ENCODE data around the gene ARHGEF17.

Gene ARHGEF17

DNA sequence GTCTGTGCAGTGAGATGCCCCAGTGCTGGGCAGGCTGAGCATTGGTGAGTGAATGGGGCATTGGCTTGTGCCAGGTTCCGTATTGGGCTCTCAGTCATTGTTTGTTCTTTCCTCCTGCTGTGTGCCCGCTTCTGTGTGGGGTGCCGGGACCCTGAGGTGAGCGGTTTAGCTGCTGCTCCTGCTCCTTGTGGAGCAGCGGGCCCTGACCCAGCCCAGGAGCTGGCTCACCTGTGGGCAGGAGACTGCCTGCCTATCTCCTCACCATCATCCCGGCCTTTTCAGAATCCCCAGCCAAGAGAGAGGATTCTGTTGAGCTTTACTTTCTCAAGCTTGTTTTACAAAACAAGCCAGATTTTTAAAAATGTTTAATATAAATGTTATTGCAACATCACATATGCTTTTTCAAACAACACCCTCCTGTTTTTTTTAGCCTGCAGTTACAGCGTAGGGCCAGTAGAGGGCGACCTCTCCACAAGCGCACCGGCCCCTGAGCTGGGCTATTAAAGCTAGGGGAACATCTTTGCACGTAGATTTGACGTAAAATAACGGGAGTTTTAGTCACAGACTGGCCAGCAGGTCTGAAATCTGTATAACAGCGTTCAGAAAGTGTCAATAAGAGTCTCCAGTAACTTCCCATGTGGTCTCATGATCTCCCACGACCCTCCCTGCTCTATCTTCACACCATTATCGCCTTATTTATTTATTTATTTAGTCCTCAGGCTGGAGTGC lies 43.0 kb downstream of the ARHGEF17 start:
- peaks cover 1% of the 10 kb centered on the region for H3K9me3 ChIP-seq (ENCODE audit: insufficient read depth, low read depth, low read length)
- no CpG with 5 or more reads among the region's 16 CpGs for WGBS (ENCODE audit: extremely low coverage, insufficient coverage, insufficient read length)
- peaks cover 42 to 57% of the 10 kb centered on the region in 2 experiments for H3K36me3 ChIP-seq (ENCODE audit: control insufficient read depth in 1 of 2, insufficient read depth in 2 of 2, low read length in 2 of 2)
- no peak overlapping the region for H3K27ac ChIP-seq (ENCODE audit: low read depth, low read length)
- no peak overlapping the region for H4K91ac ChIP-seq (ENCODE audit: low read depth, low read length)
- no peaks in the 10 kb centered on the region for H3K4me1 ChIP-seq (ENCODE audit: control insufficient read depth in 1 of 2, insufficient read depth in 2 of 2, low read length in 2 of 2)
- H2BK12ac ChIP-seq (ENCODE audit: low read length): no peak overlapping the region
- H3K4me2 ChIP-seq (ENCODE audit: low read length): no peak overlapping the region
- H2AK5ac ChIP-seq (ENCODE audit: low read length): no peak overlapping the region
- H3K4me3 ChIP-seq (ENCODE audit: low read depth, low read length): no peak overlapping the region
- no peak overlapping the region for H3K18ac ChIP-seq (ENCODE audit: low read length)
- no peaks in the 10 kb centered on the region for H3K79me2 ChIP-seq (ENCODE audit: control insufficient read depth, insufficient read depth, low read length, poor library complexity)
- no peak overlapping the region for H2AFZ ChIP-seq (ENCODE audit: insufficient read depth, low read length, poor library complexity)
- H3K9ac ChIP-seq (ENCODE audit: low read length): no peak overlapping the region
- no peak overlapping the region for H4K12ac ChIP-seq (ENCODE audit: low read depth, low read length)
- H3K23ac ChIP-seq (ENCODE audit: low read length): no peak overlapping the region
- H3K27me3 ChIP-seq (ENCODE audit: insufficient read depth, low read length): no peaks in the 10 kb centered on the region
- H3K4ac ChIP-seq (ENCODE audit: low read depth, low read length): no peak overlapping the region
- H2BK5ac ChIP-seq (ENCODE audit: low read depth, low read length, poor library complexity): no peak overlapping the region
- H4K8ac ChIP-seq (ENCODE audit: low read depth, low read length): no peak overlapping the region
- DNase-seq: peak; percentile 52 to 87
- no peak overlapping the region for H3K14ac ChIP-seq (ENCODE audit: low read length)
- no peak overlapping the region for H2BK120ac ChIP-seq (ENCODE audit: insufficient read depth, low read length, poor library complexity)
- H3K79me1 ChIP-seq (ENCODE audit: low read length): no peaks in the 10 kb centered on the region

DNA sequence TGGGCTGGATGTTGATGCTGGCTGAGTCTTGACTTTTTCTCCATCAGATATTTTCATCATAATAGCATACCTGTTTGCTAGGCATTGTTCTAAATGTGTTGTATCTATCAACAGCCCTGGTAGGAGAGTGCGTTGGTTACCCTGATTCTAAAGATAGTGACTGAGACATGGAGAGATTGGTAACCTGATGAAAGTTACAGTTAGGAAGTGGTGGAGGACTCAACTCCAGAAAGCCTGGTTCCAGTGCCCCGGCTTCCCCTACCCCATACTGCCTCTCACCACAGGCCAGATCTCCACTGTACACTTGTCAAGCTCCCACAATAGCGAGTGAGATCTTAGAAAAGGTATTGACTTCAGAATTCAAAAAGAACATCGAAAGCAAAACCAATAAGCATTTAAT lies 45.3 kb downstream of the ARHGEF17 start:
- no peak overlapping the region for H2BK5ac ChIP-seq (ENCODE audit: low read depth, low read length, poor library complexity)
- H3K9ac ChIP-seq (ENCODE audit: low read length): no peak overlapping the region
- H4K12ac ChIP-seq (ENCODE audit: low read depth, low read length): no peak overlapping the region
- H3K27ac ChIP-seq (ENCODE audit: low read depth, low read length): no peak overlapping the region
- no peaks in the 10 kb centered on the region for H3K79me2 ChIP-seq (ENCODE audit: control insufficient read depth, insufficient read depth, low read length, poor library complexity)
- no peak overlapping the region for H4K8ac ChIP-seq (ENCODE audit: low read depth, low read length)
- no peaks in the 10 kb centered on the region for H3K79me1 ChIP-seq (ENCODE audit: low read length)
- no CpG with 5 or more reads among the region's 4 CpGs for WGBS (ENCODE audit: extremely low coverage, insufficient coverage, insufficient read length)
- H3K27me3 ChIP-seq (ENCODE audit: insufficient read depth, low read length): no peaks in the 10 kb centered on the region
- H3K36me3 ChIP-seq (ENCODE audit: control insufficient read depth in 1 of 2, insufficient read depth in 2 of 2, low read length in 2 of 2): peaks cover 41 to 58% of the 10 kb centered on the region in 2 experiments
- no peak overlapping the region for H2BK120ac ChIP-seq (ENCODE audit: insufficient read depth, low read length, poor library complexity)
- H3K23ac ChIP-seq (ENCODE audit: low read length): no peak overlapping the region
- no peak overlapping the region for H3K4me3 ChIP-seq (ENCODE audit: low read depth, low read length)
- no peak overlapping the region for H2AK5ac ChIP-seq (ENCODE audit: low read length)
- H3K4ac ChIP-seq (ENCODE audit: low read depth, low read length): no peak overlapping the region
- H3K9me3 ChIP-seq (ENCODE audit: insufficient read depth, low read depth, low read length): no peaks in the 10 kb centered on the region
- H3K18ac ChIP-seq (ENCODE audit: low read length): no peak overlapping the region
- no peak overlapping the region for H3K14ac ChIP-seq (ENCODE audit: low read length)
- H3K4me1 ChIP-seq (ENCODE audit: control insufficient read depth in 1 of 2, insufficient read depth in 2 of 2, low read length in 2 of 2): no peaks in the 10 kb centered on the region
- H3K4me2 ChIP-seq (ENCODE audit: low read length): no peak overlapping the region
- H2BK12ac ChIP-seq (ENCODE audit: low read length): no peak overlapping the region
- H4K91ac ChIP-seq (ENCODE audit: low read depth, low read length): no peak overlapping the region
- no peak for DNase-seq
- no peak overlapping the region for H2AFZ ChIP-seq (ENCODE audit: insufficient read depth, low read length, poor library complexity)

GRCh38 chr11:73355109-73355508 lies 47.0 kb downstream of the ARHGEF17 start:
- Histone ChIP-seq H2BK120ac (ENCODE audit: insufficient read depth, low read length, poor library complexity) (no peak overlapping the region), H3K27ac (ENCODE audit: low read depth, low read length) (no peak overlapping the region), H3K9ac (ENCODE audit: low read length) (no peak overlapping the region), H3K23ac (ENCODE audit: low read length) (no peak overlapping the region), H3K4me3 (ENCODE audit: low read depth, low read length) (no peak overlapping the region), H2BK12ac (ENCODE audit: low read length) (no peak overlapping the region), H3K18ac (ENCODE audit: low read length) (no peak overlapping the region), H3K79me1 (ENCODE audit: low read length) (no peaks in the 10 kb centered on the region), H4K12ac (ENCODE audit: low read depth, low read length) (no peak overlapping the region), H3K14ac (ENCODE audit: low read length) (no peak overlapping the region), H3K9me3 (ENCODE audit: insufficient read depth, low read depth, low read length) (peaks cover 1% of the 10 kb centered on the region), H3K36me3 (ENCODE audit: control insufficient read depth in 1 of 2, insufficient read depth in 2 of 2, low read length in 2 of 2) (peaks cover 53 to 65% of the 10 kb centered on the region in 2 experiments), H2BK5ac (ENCODE audit: low read depth, low read length, poor library complexity) (no peak overlapping the region), H3K4ac (ENCODE audit: low read depth, low read length) (no peak overlapping the region), H3K4me1 (ENCODE audit: control insufficient read depth in 1 of 2, insufficient read depth in 2 of 2, low read length in 2 of 2) (no peaks in the 10 kb centered on the region), H2AK5ac (ENCODE audit: low read length) (no peak overlapping the region), H3K27me3 (ENCODE audit: insufficient read depth, low read length) (no peaks in the 10 kb centered on the region), H3K79me2 (ENCODE audit: control insufficient read depth, insufficient read depth, low read length, poor library complexity) (no peaks in the 10 kb centered on the region), H4K8ac (ENCODE audit: low read depth, low read length) (no peak overlapping the region), H3K4me2 (ENCODE audit: low read length) (no peak overlapping the region), H2AFZ (ENCODE audit: insufficient read depth, low read length, poor library complexity) (no peak overlapping the region), H4K91ac (ENCODE audit: low read depth, low read length) (no peak overlapping the region)
- WGBS (ENCODE audit: extremely low coverage, insufficient coverage, insufficient read length): no CpG with 5 or more reads among the region's 4 CpGs
- DNase-seq: no peak

- DNase-seq: no peak
- no peak overlapping the region for H3K18ac ChIP-seq (ENCODE audit: low read length)
- H3K4me1 ChIP-seq (ENCODE audit: control insufficient read depth in 1 of 2, insufficient read depth in 2 of 2, low read length in 2 of 2): no peaks in the 10 kb centered on the region
- H3K4me3 ChIP-seq (ENCODE audit: low read depth, low read length): no peak overlapping the region
- peaks cover 4% of the 10 kb centered on the region for H3K9me3 ChIP-seq (ENCODE audit: insufficient read depth, low read depth, low read length)
- H3K79me1 ChIP-seq (ENCODE audit: low read length): no peaks in the 10 kb centered on the region
- no peaks in the 10 kb centered on the region for H3K27me3 ChIP-seq (ENCODE audit: insufficient read depth, low read length)
- no peak overlapping the region for H2BK12ac ChIP-seq (ENCODE audit: low read length)
- no peak overlapping the region for H4K12ac ChIP-seq (ENCODE audit: low read depth, low read length)
- H2BK5ac ChIP-seq (ENCODE audit: low read depth, low read length, poor library complexity): no peak overlapping the region
- H3K9ac ChIP-seq (ENCODE audit: low read length): no peak overlapping the region
- H3K36me3 ChIP-seq (ENCODE audit: control insufficient read depth in 1 of 2, insufficient read depth in 2 of 2, low read length in 2 of 2): peaks cover 69 to 84% of the 10 kb centered on the region in 2 experiments
- no peak overlapping the region for H2BK120ac ChIP-seq (ENCODE audit: insufficient read depth, low read length, poor library complexity)
- WGBS (ENCODE audit: extremely low coverage, insufficient coverage, insufficient read length): no CpG with 5 or more reads among the region's 22 CpGs
- H3K4ac ChIP-seq (ENCODE audit: low read depth, low read length): no peak overlapping the region
- H3K79me2 ChIP-seq (ENCODE audit: control insufficient read depth, insufficient read depth, low read length, poor library complexity): no peaks in the 10 kb centered on the region
- no peak overlapping the region for H4K91ac ChIP-seq (ENCODE audit: low read depth, low read length)
- no peak overlapping the region for H2AFZ ChIP-seq (ENCODE audit: insufficient read depth, low read length, poor library complexity)
- no peak overlapping the region for H3K4me2 ChIP-seq (ENCODE audit: low read length)
- H3K14ac ChIP-seq (ENCODE audit: low read length): no peak overlapping the region
- H3K23ac ChIP-seq (ENCODE audit: low read length): no peak overlapping the region
- H3K27ac ChIP-seq (ENCODE audit: low read depth, low read length): no peak overlapping the region
- no peak overlapping the region for H4K8ac ChIP-seq (ENCODE audit: low read depth, low read length)
- H2AK5ac ChIP-seq (ENCODE audit: low read length): no peak overlapping the region
Measured at GRCh38 chr11:73356979-73357860, 49.1 kb downstream of the ARHGEF17 start.
